Stimulated activated CD4-positive, alpha-beta T cell treated with anti-CD3 and anti-CD28 coated beads, Interleukin-2, amount 100 ng/mL, for 48 hours (primary cell): ENCODE data around the gene ENTPD8.

ENCODE experiments used
- DNase-seq, 2 donors: peaks; one replicate each; pipeline ENCODE4 v3.0.0-alpha.2; 2020

ENTPD8 gene

GRCh38 chr9:137445930-137446431 is 4.8 kb upstream of the ENTPD8 start:
- no peak for DNase-seq

GRCh38 chr9:137445275-137445807 is 4.2 kb upstream of the ENTPD8 start:
- DNase-seq, result peak; percentile 85

GRCh38 chr9:137444106-137444790 is 3.1 kb upstream of the ENTPD8 start:
- no peak for DNase-seq

- no peak for DNase-seq
Observed at GRCh38 chr9:137441935-137442321, 771 bp upstream of the ENTPD8 start.

- DNase-seq, result no peak
Observed at GRCh38 chr9:137439158-137439714, 1.9 kb downstream of the ENTPD8 start.

- DNase-seq, result no peak
Observed at GRCh38 chr9:137438591-137439157, 2.5 kb downstream of the ENTPD8 start.

GRCh38 chr9:137437691-137438590 is 3.2 kb downstream of the ENTPD8 start:
- DNase-seq, result no peak

- no peak for DNase-seq
Observed at GRCh38 chr9:137436761-137437600, 4.2 kb downstream of the ENTPD8 start.

GRCh38 chr9:137435980-137436760 is 5.0 kb downstream of the ENTPD8 start:
- DNase-seq, result no peak

- no peak for DNase-seq
Observed at GRCh38 chr9:137435381-137435891, 5.7 kb downstream of the ENTPD8 start.

- no peak for DNase-seq
Observed at GRCh38 chr9:137434498-137435380, 6.4 kb downstream of the ENTPD8 start.

GRCh38 chr9:137433916-137434431 is 7.2 kb downstream of the ENTPD8 start:
- no peak for DNase-seq

- DNase-seq, result no peak
Observed at GRCh38 chr9:137433349-137433915, 7.7 kb downstream of the ENTPD8 start.

- DNase-seq, result no peak
Observed at GRCh38 chr9:137432687-137433348, 8.3 kb downstream of the ENTPD8 start.

- no peak for DNase-seq
Observed at GRCh38 chr9:137431416-137431931, 9.7 kb downstream of the ENTPD8 start.

GRCh38 chr9:137430723-137431415 is 10.3 kb downstream of the ENTPD8 start:
- DNase-seq, result no peak

- DNase-seq, result no peak
Observed at GRCh38 chr9:137429974-137430722, 11.0 kb downstream of the ENTPD8 start.
